ENCODE measurements around the gene SPATA13.
"Not testable (repeated sequence)": the region's sequence is repeated elsewhere in the genome, so short reads cannot be mapped to it uniquely, and the experiment has no call there.

SPATA13 gene

DNA sequence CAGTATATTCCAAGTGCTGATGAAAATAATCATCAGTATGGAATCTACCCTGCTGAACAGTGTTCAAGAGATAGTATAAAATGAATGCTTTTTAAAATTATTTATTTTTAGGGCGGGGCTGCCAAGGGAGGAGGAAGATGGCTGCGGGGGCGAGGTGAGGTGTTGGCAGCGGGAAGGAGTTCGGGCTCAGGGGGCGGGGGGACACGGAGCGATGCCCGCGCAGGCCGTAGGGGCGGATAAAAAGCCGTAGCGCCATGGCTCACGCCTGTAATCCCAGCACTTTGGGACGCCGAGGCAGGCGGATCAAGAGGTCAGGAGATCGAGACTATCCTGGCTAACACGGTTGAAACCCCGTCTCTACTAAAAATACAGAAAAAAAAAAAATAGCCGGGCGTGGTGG, 167.1 kb downstream of the SPATA13 start:
- DNase-seq, result not testable (repeated sequence)

DNA sequence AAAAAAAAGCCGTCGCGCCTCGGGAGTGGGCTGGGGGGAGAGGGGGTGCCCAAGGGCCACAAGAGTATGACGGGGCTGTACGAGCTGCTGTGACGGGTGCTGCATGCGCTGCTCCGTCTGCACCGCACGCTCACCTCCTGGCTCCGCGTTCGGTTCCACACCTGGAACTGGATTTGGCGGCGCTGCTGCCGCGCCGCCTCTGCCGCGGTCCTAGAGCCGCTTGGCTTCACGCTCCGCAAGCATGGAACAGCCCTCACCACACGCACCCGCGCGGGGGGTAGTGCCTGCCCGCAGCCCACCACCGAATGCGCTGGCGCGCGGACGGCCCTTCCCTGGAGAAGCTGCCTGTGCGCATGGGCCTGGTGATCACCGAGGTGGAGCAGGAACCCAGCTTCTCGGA, 167.6 kb downstream of the SPATA13 start:
- no peak for DNase-seq

GRCh38 chr13:24338721-24339120, 178.2 kb downstream of the SPATA13 start:
- no peak for DNase-seq

DNA sequence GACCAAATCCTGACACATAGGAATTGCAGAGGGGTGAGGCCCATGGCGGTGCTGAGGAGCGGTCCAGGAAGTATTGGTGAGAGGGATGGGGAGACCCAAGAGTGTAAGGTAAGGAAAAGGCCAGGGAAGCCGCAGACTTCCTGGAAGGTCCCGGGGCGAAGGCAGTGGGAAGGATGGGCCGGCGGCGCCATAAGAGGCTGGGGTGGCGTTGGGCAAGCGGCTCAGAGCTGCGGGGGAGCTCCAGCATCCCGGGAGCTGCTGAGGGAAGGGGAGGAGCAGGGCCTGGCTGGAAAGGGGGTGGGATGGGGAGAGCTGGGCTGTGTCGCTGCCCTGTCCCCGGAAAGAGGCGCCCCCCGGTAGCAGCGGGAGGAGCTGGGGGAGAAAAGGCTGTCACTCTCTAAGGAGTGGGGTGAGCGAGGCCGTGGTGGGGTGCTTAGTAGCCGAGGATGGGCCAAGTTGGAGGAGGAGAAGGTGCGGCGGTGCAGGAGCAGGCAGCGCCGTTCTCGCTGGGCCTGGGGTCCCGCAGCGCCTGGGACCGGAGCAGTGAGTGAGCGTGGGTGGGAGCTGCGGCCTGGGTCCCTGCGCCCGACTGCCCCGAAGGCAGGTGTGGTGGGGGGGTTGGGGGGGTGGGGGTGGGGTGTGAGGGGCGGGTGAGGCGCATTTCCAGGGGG, 179.6 kb downstream of the SPATA13 start:
- DNase-seq, result no peak

DNA sequence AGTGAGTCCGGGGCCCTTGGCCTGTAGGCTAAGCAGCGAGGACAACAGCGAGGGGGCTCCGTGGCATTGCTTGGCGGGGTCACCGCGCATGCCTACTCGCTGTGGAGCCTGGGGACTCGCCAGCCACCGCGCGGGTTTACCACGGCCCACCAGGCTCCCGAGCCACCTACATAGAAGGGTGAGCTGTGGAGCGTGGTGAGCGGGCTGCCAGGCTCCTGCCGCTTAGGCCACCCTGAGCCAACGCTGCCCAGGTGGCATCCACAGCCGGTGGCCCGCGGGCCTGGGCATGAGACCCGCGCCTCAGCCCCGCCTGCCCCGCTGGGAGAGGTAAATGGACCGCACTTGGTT, 180.1 kb downstream of the SPATA13 start:
- DNase-seq, result no peak

GRCh38 chr13:24341439-24341838, 180.9 kb downstream of the SPATA13 start:
- DNase-seq, result no peak

DNA sequence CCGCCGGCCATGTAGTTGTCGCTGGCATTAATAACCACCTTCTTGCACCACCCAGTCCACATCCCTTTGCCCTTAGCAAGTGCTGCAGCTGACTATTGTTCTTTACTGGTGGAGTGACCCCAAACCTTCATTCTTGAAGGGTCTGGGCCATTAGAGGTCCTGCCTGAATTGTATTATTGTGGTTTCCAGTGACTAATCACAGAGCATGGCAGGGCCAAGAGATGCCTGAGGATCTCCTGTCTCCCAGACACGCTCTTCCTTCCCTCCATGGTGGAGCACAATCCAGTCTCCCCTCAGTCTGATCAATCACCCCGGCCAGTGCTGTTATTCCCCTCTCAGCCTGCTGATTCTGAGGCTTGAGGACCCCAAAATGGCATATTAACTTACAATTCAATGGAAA, 187.9 kb downstream of the SPATA13 start:
- no peak for DNase-seq

GRCh38 chr13:24348797-24349515, 188.4 kb downstream of the SPATA13 start:
- DNase-seq, result peak; percentile 25

DNA sequence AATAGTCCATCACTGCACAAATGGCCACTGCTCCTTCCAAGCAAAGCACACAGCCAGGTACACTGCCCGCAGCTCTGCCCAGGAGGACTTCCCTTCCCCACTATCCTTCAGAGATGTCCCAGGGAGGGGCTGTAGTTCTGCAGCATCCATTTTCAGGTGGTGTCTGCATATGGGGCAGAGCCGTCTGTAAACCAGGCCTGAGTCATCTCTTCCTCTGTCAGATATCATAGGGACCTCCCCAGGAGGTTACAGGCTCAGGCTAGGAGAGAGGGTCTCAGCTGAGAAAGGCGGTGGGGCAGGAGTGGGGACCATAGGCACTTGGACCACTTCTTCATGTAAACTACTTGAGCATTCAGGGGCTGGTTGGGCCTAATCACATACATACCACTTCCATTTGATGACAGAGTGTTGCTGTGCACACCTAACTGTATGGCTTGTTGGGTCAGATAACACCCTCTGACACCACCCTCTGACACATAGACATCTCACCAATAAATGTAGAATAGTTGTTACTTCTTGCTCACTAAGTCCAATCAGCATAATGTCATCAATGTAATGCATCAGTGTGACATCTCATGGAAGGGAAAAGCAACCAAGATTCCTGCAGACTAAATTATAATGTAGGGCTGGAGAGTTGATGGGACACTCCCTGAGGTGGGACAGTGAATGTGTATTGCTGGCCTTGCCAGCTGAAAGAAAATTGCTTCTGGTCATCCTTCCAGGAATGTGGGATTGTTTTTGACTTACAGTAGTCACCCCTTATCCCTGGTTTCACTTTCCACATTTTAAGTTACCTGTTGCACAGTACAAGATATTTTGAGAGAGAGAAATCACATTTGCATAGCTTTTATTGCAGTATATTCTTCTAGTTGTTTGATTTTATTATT, 189.5 kb downstream of the SPATA13 start:
- DNase-seq, result not testable (repeated sequence)

DNA sequence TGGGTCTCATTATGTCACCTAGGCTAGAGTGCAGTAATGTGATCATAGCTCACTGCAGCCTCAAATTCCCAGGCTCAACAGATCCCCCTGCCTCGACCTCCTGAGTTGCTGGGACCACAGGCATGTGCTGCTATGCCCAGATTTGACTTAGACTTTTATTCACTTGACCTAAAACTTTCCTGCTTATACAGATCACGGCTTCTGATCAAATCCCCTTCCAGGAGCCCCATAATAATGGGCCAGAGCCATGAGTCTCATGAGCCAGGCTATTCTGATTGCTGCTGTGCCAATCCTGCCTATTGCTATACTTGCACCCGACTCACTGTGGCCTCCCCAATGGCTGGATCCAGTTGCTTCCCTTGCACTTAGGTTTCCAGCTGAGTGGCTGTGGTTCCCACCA, 190.9 kb downstream of the SPATA13 start:
- DNase-seq, result no peak

DNA sequence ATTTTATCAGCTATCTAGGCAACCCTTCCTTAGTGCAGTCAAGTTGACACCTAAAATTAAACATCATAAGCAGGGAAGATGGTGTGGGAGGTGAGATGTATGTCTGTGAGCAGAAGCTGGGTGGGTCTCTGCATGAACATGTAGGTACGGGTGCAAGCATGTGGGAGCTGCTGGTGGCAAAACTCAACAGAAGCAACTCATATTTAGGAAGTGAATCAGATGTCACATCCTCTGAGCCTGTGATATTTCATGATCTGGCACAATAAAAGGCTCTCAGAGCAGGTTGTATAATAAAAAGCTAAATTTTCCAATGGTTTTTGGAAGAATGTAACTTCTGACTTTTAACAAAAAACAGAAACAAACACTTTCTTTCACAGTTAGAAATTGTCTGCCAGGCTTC, 193.2 kb downstream of the SPATA13 start:
- DNase-seq, result no peak

GRCh38 chr13:24355103-24355502, 194.6 kb downstream of the SPATA13 start:
- DNase-seq, result no peak

DNA sequence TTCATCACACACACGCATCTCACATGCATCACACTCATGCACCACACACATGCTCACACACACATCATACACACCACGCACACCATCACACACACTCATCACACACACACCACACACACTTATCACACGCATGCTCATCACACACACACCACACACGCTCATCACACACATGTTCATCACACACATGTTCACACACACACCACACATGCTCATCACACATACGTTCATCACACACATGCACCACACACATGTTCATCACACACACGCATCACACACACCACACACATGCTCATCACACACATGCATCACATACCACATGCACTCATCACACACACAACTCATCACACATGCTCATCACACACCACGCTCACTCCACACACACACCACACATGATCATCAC, 195.8 kb downstream of the SPATA13 start:
- DNase-seq, result no peak
